Activated CD8-positive, alpha-beta memory T cell treated with anti-CD3 and anti-CD28 coated beads for 1 hour (primary cell): ENCODE measurements around the gene NUBPL.
"Not testable (repeated sequence)": the region's sequence is repeated elsewhere in the genome, so short reads cannot be mapped to it uniquely, and the experiment has no call there.

ENCODE experiments used
- DNase-seq, 2 donors: peaks; one replicate each; pipeline ENCODE4 v3.0.0-alpha.2; 2020; ENCODE audit warnings: low read depth in 1 of 2; ENCODE audit errors: extremely low read depth in 1 of 2

NUBPL gene

GRCh38 chr14:31726337-31726736 lies 165.1 kb downstream of the NUBPL start:
- DNase-seq = no peak

GRCh38 chr14:31727797-31728196 lies 166.6 kb downstream of the NUBPL start:
- no peak for DNase-seq

DNA sequence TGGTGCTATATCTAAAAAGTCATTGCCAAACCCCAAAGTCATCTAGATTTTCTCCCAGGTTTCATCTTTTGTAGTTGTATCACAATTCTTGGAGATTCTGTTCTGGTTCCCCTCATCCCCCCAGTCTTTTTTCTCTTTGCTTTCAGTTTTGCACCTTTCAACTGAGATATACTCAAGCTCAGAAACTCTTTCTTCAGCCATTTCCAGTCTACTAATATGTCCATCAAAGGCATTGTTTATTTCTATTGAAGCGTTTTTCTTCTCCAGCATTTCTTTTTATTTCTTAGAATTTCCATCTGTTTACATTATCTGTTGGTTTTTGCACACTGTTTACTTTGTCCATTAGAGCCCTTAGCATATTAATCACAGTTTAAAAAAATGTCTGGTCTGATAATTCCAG lies 179.5 kb downstream of the NUBPL start:
- no peak for DNase-seq

DNA sequence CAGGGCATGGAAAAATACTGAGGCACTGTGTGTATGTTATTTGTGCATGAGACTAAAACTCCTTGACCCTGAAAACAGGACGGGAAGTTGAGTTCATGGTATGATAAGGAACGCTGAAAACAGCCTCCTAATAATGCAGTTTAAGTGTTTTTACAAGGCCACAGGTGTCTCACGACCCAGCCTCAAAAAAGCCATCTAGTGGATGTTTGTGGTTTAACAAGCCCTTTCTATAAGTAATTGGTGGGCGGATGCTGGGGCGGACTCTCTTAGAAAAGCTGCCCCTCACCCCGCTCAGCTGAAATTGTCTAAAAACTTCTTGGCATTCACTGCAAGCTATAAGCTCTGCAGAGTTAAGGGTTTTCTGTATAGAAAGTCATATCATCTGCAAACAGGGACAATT lies 184.5 kb downstream of the NUBPL start:
- DNase-seq = no peak

DNA sequence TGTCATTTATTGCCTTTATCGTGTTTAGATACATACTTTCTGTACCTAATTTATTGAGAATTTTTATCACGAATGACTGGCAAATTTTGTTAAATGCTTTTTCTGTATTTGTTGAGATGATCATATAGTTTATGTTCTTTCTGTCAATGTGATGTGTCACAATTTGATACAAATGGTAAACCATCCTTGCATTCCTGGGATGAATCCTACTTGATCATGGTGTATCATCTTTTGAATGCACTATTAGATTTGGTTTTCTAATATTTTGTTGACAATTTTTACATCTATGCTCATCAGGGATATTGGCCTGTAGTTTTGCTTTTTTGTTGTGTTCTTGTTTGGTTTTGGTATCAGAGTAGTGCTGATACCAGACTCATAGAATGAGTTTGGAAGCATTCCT lies 185.1 kb downstream of the NUBPL start:
- DNase-seq = no peak

GRCh38 chr14:31749275-31749674 lies 188.1 kb downstream of the NUBPL start:
- DNase-seq = no peak

DNA sequence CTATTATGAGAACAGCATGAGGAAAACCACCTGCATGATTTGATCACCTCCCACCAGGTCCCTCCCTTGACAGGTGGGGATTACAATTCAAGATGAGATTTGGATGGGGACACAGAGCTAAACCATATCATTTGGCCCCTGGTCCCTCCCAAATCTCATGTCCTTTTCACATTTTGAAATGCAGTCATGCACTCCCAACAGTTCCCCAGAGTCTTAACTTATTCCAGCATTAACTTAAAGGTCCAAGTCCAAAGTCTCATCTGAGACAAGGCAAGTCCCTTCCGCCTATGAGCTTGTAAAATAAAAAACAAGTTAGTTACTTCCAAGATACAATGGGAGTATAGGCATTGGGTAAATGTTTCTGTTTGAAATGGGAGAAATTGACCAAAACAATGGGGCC lies 189.8 kb downstream of the NUBPL start:
- DNase-seq = not testable (repeated sequence)

DNA sequence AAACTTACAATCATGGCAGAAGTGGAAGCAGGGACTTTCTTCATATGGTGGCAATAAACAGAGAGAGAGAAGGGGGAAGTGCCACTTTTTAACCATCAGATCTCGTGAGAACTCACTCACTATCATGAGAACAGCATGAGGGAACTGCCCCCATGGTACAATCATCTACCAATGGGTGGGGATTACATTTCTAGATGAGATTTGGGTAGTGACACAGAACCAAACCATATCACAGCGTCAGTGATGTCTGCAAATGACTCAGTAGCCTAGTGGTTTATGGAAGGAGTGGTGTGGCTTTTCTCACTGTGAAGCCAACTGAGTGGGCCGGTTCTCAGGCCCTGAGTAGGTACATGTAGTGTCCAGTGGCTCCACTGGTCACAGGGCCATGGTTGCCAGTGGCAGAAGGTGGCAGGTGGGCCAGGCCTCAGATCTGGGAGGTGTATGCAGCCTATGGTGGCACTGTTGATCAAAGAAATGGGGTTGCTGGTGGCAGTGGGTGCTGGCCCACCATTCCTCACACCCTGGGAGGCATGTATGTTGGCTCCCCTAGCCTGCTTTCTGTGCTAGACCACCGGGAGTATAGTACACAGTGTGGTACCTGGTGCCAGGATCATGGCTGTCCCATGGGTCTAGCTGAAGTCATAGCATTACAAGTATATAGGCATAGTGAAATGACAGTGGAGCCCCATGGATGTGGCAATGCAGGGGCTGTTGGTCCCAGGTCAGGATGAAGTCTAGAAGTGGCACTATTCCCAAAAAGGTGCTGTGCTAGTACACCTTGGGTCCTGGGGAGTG lies 191.9 kb downstream of the NUBPL start:
- no peak for DNase-seq

- no peak for DNase-seq
Observed at GRCh38 chr14:31758941-31759340, 197.7 kb downstream of the NUBPL start.

GRCh38 chr14:31760277-31760676 lies 199.1 kb downstream of the NUBPL start:
- no peak for DNase-seq

DNA sequence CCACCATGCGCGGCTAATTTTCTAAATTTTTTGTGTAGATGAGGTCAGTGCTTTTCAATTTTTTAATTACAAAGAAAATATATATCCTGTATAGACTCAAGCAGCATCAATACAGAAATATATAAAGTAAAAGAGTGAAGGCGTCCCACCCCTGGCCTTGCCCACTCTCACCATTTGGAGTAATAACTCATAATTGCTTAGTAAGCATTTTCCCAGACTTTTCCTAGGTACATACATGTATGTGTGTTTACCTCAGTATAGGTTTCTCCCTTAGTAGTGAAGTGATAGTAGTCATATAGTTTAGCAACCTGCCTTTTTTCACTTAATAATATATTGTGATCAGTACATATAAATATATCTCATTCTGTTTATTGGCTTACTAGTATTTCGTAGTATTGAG lies 200.1 kb downstream of the NUBPL start:
- DNase-seq = no peak

DNA sequence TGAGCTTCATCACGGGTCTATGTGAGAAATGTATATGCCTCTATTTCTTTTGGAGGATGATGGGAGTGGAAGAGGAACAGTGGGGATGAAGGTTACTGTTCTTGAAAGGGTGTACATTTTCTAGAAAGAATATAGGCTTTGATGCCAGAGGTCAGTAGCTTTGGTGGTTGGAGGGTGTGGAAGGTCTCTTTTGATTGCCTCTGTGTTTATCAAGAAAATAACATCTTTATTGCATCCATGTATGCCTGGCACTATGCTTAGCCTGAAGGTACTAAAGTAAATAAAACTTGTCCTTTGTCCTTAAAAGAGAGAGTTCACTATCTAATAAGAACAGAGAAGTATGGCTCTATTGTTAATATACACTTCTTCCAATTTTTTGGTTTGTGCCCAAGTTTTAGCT lies 201.8 kb downstream of the NUBPL start:
- no peak for DNase-seq

DNA sequence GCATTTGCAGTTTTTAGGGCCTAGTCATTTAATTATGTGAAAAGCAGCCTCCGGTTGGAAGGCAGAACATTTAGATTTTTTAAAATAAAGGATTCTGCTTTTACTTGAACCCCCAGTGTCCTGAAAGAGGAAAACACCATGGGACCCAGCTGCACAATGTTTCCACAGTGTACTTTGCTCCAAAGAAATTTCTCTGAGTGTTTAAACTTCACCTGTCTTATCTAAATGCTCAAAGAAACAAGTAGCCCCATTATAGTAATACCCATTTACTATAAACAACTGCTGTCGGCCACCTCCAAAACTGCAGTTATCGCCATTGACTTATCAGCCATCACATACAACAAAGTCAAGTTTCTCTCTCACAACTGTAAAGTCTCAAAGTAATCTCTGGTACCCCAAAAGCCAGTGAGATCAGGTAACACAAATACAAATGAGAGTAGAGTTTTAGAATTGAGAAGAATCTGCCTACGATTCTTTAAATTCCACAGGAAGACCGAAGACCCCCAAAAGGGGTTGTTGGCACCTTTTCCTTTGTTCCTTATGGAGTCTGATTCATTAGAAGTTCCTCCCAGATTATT lies 205.2 kb downstream of the NUBPL start:
- no peak for DNase-seq

GRCh38 chr14:31768355-31768754 lies 207.2 kb downstream of the NUBPL start:
- DNase-seq = no peak

DNA sequence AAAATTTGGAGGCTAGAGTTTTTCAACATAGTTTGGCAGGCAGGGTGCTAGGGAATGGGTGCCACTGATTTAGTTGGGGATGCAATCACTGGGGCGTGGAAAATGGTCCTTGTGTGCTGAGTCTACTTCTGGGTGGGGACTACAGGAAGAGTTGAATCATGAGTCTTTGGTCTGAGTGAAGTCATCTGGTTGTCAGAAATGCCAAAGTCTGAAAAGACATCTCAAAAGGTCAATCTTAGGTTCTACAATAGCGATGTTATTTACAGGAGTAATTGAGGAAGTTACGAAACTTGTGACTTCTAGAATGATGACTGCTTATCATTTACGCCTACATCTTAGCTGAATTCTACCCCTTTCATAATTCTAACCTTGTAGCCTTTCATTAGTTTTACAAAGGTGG lies 209.1 kb downstream of the NUBPL start:
- no peak for DNase-seq

- DNase-seq = no peak
Observed at GRCh38 chr14:31774567-31774966, 213.4 kb downstream of the NUBPL start.

GRCh38 chr14:31777312-31777711 lies 216.1 kb downstream of the NUBPL start:
- no peak for DNase-seq

GRCh38 chr14:31781578-31781977 lies 220.4 kb downstream of the NUBPL start:
- no peak for DNase-seq

- no peak for DNase-seq
Observed at GRCh38 chr14:31785574-31785973, 224.4 kb downstream of the NUBPL start.

DNA sequence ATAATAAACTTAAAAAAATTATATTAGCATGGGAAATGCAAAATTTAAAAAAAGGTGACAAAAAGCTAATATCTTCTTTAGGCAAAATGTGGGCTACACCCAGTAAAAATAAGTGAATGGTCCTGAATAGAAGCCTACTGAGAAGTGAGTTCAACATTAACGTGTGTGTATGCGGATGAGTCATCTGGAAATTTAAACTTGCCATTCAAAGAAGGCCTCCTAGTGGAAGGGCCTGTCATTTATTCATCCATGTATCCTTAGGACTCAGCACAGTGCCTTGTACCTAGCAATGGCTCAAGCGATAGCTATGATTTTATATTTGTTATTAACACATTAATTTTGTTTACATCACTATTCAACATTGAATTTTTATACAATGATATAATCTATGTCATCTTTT lies 226.2 kb downstream of the NUBPL start:
- DNase-seq = no peak

DNA sequence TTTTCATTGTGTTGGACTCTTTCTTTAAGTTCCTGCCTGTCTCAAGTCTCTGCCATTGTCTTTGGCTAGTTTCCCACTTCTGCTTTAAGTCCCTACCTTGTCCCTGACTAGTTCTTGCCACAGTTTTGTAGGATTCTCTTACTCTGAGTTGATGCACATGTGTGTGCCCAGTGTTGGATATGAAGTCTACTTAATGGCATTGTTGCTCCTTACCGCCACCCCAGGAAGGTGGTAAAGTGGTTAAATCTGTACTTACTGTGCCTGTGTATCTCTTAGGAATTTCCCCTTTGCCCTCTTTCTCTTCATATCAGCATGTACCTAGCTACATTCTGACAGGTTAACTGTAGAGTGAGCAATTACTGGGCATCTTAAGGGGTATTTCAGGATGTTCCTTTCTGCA lies 227.1 kb downstream of the NUBPL start:
- DNase-seq = no peak

DNA sequence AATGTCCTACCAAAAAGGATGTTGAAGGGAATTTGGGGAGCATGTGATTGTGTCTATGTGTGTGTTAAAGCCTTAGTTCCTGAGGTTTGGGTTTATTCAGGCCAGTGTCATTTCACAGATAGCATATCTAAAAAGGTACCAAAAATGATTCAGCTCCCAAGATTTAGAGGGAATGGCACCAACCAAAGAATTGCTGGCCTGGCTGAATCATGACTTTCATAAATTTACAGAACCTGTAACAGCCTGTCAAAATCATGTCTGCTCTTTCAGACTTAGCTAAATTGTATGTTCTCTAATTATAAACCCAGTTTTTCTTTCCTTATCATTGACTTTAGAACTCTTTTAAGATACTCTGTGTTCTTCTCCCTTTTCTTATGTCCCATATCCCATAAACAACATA lies 231.5 kb downstream of the NUBPL start:
- no peak for DNase-seq

GRCh38 chr14:31797946-31798345 lies 236.7 kb downstream of the NUBPL start:
- not testable (repeated sequence) for DNase-seq
